GM12878 (cell line): Measurements from ENCODE around the gene MYOM3. TPM values are rescaled to one million over a fixed set of nuclear protein-coding genes. Genes with fewer than 3 reads are reported as not detected.
"Not testable (repeated sequence)": the region's sequence is repeated elsewhere in the genome, so short reads cannot be mapped to it uniquely, and the experiment has no call there.

Experiments used
- ATAC-seq: fragments of 200-7000 bp; cut with Tn5 transposase; 3 replicates; pipeline ENCODE4 v1.9.1; 2020; ENCODE audit warnings: mild to moderate bottlenecking, moderate library complexity
- BruUV-seq: library from RNA; stranded (reverse); fragments of 400-500 nt; replicated peaks from 2 replicates; lab custom pipeline; 2021; lab: Mats Ljungman, UMichigan
- CTCF ChIA-PET: fragments of 300-600 bp; sonication (Branson Sonifier 250); formaldehyde crosslinking; extraction: SDS; loops from one replicate; lab custom pipeline; 2021; ENCODE audit warnings: inconsistent platforms; lab: Yijun Ruan, JAX
- POLR2A ChIA-PET: fragments of 350-600 bp; formaldehyde crosslinking; extraction: SDS; loops from one replicate; lab custom pipeline; 2021; ENCODE audit warnings: inconsistent platforms; lab: Charles Lee
- RAD21 ChIA-PET: fragments of 300-600 bp; sonication (Branson Sonifier 250); formaldehyde crosslinking; loops from one replicate; lab custom pipeline; 2023; ENCODE audit warnings: antibody characterized with exemption; ENCODE audit not compliant: unreplicated experiment; lab: Charles Lee
- SMC1A ChIA-PET: fragments of 300-600 bp; sonication (Branson Sonifier 250); formaldehyde crosslinking; loops from one replicate; lab custom pipeline; 2023; ENCODE audit not compliant: unreplicated experiment, uncharacterized antibody; lab: Charles Lee
- DNase-seq: peaks from one replicate; pipeline ENCODE4 v3.0.0-alpha.2; 2011; ENCODE audit warnings: low read depth, low spot score
- FAIRE-seq: peaks from 3 replicates; lab custom pipeline; 2011; peaks lifted over from hg19 to GRCh38; lab: Jason Lieb, UNC
- H2AFZ ChIP-seq: 2 replicates; pipeline ENCODE4 v1.6.0; 2011; ENCODE audit warnings: low read depth, low read length, control low read depth; ENCODE audit not compliant: control insufficient read depth
- H3K27ac ChIP-seq: 2 replicates; pipeline ENCODE4 v1.5.1; 2011; ENCODE audit warnings: control low read depth; ENCODE audit not compliant: control insufficient read depth, insufficient read depth
- H3K27me3 ChIP-seq, 2 experiments: replicated peaks in 1 of 2; 2 replicates each; pipeline versions ENCODE4 v1.6.0 to v1.6.1; 2011; ENCODE audit warnings: low read length in 1 of 2; ENCODE audit not compliant: control insufficient read depth in 2 of 2, insufficient read depth in 2 of 2
- H3K36me3 ChIP-seq, 2 experiments: 2 replicates each; pipeline ENCODE4 v1.5.1; 2011; ENCODE audit warnings: low read length in 1 of 2; ENCODE audit not compliant: control insufficient read depth in 2 of 2, insufficient read depth in 2 of 2
- H3K4me1 ChIP-seq: 2 replicates; pipeline ENCODE4 v1.6.1; 2011; ENCODE audit warnings: mild to moderate bottlenecking, low read length, moderate library complexity, mixed read lengths; ENCODE audit not compliant: control insufficient read depth, insufficient read depth
- H3K4me2 ChIP-seq: 2 replicates; pipeline ENCODE4 v1.6.0; 2011; ENCODE audit warnings: control low read depth; ENCODE audit not compliant: control insufficient read depth, insufficient read depth
- H3K4me3 ChIP-seq: fragments of 200-600 bp; sonication (generic); 2 replicates; pipeline ENCODE4 v1.5.1; 2016
- H3K79me2 ChIP-seq: 2 replicates; pipeline ENCODE4 v1.6.0; 2011; ENCODE audit warnings: low read length; ENCODE audit not compliant: control insufficient read depth, insufficient read depth
- H3K9ac ChIP-seq: 2 replicates; pipeline ENCODE4 v1.8.0; 2011; ENCODE audit warnings: low read length, control low read depth, mixed read lengths; ENCODE audit not compliant: control insufficient read depth, insufficient read depth
- H3K9me3 ChIP-seq: replicated peaks from 3 replicates; pipeline ENCODE4 v1.5.1; 2011; ENCODE audit warnings: mild to moderate bottlenecking, low read length; ENCODE audit not compliant: control insufficient read depth, insufficient read depth
- H4K20me1 ChIP-seq: 2 replicates; pipeline ENCODE4 v1.6.0; 2011; ENCODE audit not compliant: control insufficient read depth, insufficient read depth
- BRCA1 ChIP-seq: IDR thresholded peaks from 2 replicates; pipeline ENCODE4 v1.6.1; 2011; ENCODE audit warnings: low read depth, low read length, improper control_type of control experiment
- IRF4 ChIP-seq: IDR thresholded peaks from 2 replicates; pipeline ENCODE4 v1.6.1; 2011; ENCODE audit warnings: low read depth, low read length
- MYC ChIP-seq: IDR thresholded peaks from 2 replicates; pipeline ENCODE4 v1.6.1; 2011; ENCODE audit warnings: mild to moderate bottlenecking, low read length, moderate library complexity, inconsistent platforms; ENCODE audit not compliant: insufficient read depth, insufficient replicate concordance, insufficient read length, severe bottlenecking
- STAT1 ChIP-seq: fragments of 450-650 bp; conservative IDR thresholded peaks from 2 replicates; pipeline ENCODE4 v1.6.1; 2014; ENCODE audit warnings: antibody characterized with exemption, mild to moderate bottlenecking
- SUZ12 ChIP-seq: fragments of 200-600 bp; sonication (generic); IDR thresholded peaks from one replicate; pipeline ENCODE4 v1.6.1; 2018; ENCODE audit warnings: antibody characterized with exemption, mild to moderate bottlenecking; ENCODE audit not compliant: unreplicated experiment
- ZNF384 ChIP-seq: IDR thresholded peaks from 2 replicates; pipeline ENCODE4 v1.6.1; 2012; ENCODE audit warnings: low read depth, mild to moderate bottlenecking, low read length, improper control_type of control experiment, borderline replicate concordance
- WGBS: methylation state at CpG from one replicate; pipeline ENCODE4 v1.1.6; 2016; ENCODE audit warnings: low lambda C conversion rate; ENCODE audit not compliant: insufficient replicate concordance, insufficient coverage; ENCODE audit errors: missing lambda C conversion rate; 5-methylcytosine and 5-hydroxymethylcytosine counted together
- in situ Hi-C: fragments of 300-500 bp; cut with MboI; formaldehyde crosslinking; loops from 9 replicates; pipeline ENCODE4 v1.14.3; 2018; ENCODE audit warnings: mixed read lengths
- intact Hi-C: fragments of 100-400 bp; cut with micrococcal nuclease; formaldehyde crosslinking; loops from one replicate; pipeline ENCODE4 v1.14.2; 2022; ENCODE audit not compliant: unreplicated experiment
- polyA plus RNA-seq, 11 experiments: library from polyadenylated mRNA; depleted of rRNA in 4 of 11; unstranded in 6 of 11; stranded (reverse) in 5 of 11; fragments of >200 nt; fragmentation: Nextera tagmentation in 4 of 11; fragmentation: Illumina TruSeq in 1 of 11; extraction: Ambion mirVana in 4 of 11; extraction: Trizol in 1 of 11; gene quantifications; 1 replicate in 1 of 11; 2 replicates in 10 of 11; pipeline versions ENCODE4 v1.2.1 to v1.2.3, GENCODE V29; 2011 to 2016; ENCODE audit warnings: inconsistent platforms in 2 of 11, missing spikeins in 2 of 11, low read depth in 1 of 11
- total RNA-seq, 4 experiments: library from RNA; depleted of rRNA in 3 of 4; stranded (reverse); fragments of >200 nt in 3 of 4; fragmentation: Illumina TruSeq in 1 of 4; extraction: Trizol in 1 of 4; gene quantifications; 2 replicates each; pipeline versions ENCODE4 v1.2.1 to v1.2.3, GENCODE V29; 2013 to 2021

The MYOM3 gene
- total and polyA plus RNA-seq, 10 of the 15 experiments (the other 5 are each of a cell fraction or from before 2014, with no cell fraction given), result 0.06 TPM; not detected in 9

- no peak for TF ChIP-seq BRCA1
- TF ChIP-seq STAT1, result no peak
- TF ChIP-seq ZNF384, result no peak
- no peak for TF ChIP-seq IRF4
- TF ChIP-seq MYC, result no peak
- TF ChIP-seq SUZ12, result no peak
Observed at GRCh38 chr1:24049733-24050132, 62.2 kb downstream of the MYOM3 start (continued).

GRCh38 chr1:24048894-24049293 is 63.0 kb downstream of the MYOM3 start:
- WGBS, result 0% methylated on average over 4 of the region's 4 CpGs
- H3K36me3 ChIP-seq, BruUV-seq, H3K9ac ChIP-seq, intact Hi-C loops, ATAC-seq, H3K79me2 ChIP-seq, H3K27ac ChIP-seq, DNase-seq, H3K27me3 ChIP-seq, H4K20me1 ChIP-seq, H3K4me3 ChIP-seq, FAIRE-seq, H3K4me2 ChIP-seq, POLR2A ChIA-PET, SMC1A ChIA-PET, H2AFZ ChIP-seq, H3K9me3 ChIP-seq, H3K4me1 ChIP-seq, in situ Hi-C loops: not testable (repeated sequence)
- CTCF ChIA-PET, result interaction anchor here (0.9 kb wide), 1 partner anchor 45 kb away, joined by 4 read pairs; no protein-coding TSS in a partner anchor
- RAD21 ChIA-PET, result interaction anchor here (0.6 kb wide), 1 partner anchor 41 kb away, joined by 3 read pairs; no protein-coding TSS in a partner anchor
